Epidermal melanocyte (primary cell): ENCODE data around the gene SHOC1.
"Not testable (repeated sequence)": the region's sequence is repeated elsewhere in the genome, so short reads cannot be mapped to it uniquely, and the experiment has no call there.

Experiments used
- DNase-seq: peaks from one replicate; pipeline ENCODE4 v3.0.0; 2011; ENCODE audit warnings: low spot score; ENCODE audit not compliant: insufficient read length

Gene SHOC1

DNA sequence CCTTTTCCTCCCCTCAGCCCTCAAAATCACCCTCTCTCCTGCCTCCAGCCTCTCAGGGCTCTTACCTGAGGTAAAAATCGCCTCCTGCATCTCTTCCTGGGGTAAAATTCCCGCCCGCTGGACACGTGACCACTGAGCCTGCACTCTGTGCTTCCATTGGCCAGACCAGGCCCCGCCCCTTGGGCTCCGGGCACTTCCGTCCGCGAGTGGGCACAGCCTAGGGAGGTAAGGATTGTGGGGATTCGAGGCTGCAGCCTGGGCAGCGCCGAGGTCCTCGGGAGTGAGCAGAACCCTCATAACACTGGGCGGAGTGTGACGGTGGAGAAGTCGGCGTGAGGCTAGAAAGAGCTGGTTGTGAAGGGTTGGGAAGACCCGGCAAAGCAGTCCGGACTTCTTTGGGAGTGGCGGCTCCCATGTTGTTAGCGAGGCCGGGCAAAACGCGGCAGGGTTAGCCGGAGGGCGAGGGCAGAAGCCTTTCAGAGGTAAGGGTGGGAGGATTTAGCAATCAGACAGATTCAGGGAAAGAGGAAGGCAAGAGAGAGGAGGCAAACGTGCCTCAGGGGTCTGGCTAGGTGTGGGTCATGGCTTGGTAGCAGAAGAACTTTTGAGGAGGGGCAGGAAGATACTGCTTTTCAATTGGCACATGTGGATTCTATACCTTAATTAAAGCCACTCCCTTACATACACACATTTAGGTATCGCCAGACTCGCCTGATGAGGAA, at the start of gene SHOC1:
TSS of gene SHOC1 (minus strand) at position 103 of the 722 bp plus-strand sequence. CDS start 3,519 bp downstream, outside the sequence.
- no peak for DNase-seq

DNA sequence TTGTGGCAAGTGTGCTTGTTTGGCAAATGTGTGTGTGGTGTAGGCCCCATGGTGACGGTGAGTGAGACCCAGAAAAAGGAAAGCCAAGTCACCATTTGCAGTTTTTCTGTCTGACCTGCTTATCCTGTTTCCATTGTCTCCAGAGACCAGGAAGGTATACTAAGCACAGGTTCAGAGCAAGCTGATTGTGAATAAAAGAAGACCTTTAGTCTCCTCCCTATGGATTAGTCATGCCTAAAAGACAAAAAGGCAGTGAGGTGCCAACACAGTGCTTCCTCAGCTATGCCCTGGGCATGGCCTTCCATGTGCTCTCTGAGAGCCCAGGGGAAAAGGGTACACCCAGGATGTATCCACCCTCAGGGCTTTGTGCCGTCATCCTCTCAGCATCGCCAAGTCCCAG, 49.2 kb upstream of the SHOC1 start:
- no peak for DNase-seq

DNA sequence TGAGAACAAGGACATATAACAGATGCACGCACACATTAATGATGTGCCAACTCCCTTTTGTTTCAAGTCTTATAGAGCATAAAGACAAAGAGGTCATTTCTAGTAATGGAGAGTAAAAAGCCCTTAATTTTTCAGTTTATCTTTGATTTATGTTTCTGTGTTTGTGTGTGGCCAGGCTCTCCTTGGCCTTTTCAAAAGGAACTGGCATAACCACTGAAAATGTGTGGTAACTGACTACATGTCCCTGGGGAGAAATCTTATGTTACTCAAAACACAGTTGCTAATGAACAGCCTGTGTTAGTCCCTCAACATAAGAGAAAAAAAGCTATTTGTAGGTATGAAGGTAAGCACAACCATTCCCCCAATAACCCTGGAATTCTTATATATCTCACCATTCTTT, 47.6 kb upstream of the SHOC1 start:
- DNase-seq: no peak

DNA sequence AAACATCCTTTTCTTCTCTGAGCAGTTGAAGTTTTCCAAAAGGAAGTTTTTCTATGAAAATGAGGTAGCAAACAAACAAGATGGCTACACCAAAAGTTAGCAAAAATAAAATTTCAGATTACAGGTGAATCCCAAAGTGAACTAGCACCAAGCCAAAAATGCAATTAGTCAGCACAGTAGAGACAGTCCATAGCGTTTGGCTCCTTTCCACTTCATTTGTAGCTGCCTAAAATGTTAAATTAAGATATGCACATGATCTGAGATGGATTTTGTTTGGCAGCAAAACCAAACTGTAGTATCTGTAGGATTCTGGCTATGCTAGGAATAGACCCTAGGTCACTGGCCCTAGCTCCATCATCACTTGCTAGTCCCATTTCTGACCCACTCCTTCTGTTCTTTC, 45.7 kb upstream of the SHOC1 start:
- no peak for DNase-seq

DNA sequence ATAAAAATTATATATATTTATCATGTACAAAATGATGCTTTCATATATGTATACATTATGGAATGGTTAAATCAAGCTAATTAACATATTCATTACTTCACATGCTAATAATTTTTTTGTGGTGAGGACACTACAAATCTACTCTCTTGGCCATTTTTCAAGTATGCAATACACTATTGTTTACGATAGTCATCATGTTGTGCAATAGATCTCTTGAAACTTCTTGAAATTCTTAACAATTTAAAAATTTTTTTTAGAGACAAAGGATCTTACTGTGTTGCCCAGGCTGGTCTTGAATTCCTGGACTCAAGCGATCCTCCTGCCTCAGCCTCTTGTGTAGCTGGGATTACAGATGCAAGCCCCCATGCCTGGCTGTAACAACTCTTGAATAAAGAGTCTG, 45.2 kb upstream of the SHOC1 start:
- DNase-seq: no peak

DNA sequence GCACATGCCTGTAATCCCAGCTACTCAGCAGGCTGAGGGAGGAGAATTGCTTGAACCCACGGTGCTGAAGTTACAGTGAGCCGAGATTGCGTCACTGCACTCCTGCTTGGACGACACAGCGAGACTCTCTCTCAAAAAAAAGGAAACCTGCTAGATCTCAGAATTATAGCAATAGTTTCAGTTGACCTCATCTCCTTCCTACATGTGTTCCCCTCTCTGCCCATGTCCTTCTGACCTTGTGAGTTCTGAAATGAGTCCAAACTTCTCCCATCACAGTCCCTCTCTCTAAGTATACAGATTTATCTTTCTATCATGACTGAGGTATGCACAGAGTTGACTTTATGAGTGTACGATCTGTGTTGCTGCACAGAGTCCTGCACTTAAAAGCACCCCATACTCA, 44.6 kb upstream of the SHOC1 start:
- no peak for DNase-seq

DNA sequence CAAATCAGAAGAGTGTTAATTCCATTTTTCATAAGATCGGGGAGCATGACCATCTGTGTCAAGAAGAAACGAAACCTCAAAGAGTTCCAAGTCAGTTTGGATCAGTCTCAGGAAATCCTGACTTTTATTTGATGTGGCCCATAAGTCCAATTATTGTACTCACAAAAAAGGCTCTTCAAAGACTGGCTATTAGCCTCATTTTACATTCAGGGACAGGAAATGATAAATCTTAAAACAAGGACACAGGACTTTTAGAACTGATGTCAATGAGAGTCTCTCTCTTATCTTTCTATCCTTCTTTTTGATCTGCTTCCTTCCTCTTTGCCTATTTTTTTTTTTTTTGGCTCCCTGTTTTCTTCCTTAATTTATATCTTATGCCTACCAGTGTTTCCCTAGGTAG, 43.7 kb upstream of the SHOC1 start:
- no peak for DNase-seq

DNA sequence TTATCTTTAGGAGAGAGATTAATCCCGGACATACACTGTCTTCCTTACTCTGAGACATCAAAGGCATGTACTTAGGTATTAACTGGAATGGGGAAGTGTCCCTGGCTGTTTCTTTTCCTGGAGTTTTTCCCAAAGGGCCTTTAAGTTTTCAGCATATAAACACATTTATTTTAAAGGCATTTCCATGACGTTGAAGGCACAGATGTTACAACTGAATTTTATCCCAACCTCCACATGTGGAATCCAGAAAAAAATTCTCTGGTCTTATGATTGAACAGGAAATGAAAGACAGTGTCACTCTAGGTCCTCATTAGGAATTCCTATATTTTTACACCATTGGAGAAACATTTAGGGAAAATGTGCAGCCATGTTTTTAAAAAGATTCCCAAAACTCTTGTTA, 41.6 kb upstream of the SHOC1 start:
- no peak for DNase-seq

DNA sequence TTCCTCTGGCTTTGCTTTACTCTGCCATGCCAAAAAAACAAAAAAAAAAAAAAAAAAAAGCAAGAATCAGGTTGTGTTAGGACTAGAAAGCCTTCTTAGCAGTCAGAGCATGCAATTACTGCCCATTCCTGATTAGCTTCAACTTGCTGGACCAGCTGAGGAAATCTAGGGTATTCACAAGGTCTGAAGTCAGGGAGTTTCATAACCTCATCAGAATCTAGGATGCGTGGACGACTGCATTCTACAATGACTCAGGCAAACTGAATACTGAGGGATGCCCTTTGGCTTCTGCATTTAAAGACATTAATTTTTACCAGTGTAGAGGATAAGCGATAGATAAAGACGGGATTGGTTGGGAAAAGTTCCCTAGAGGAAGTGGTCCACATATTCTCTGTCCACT, 39.2 kb upstream of the SHOC1 start:
- DNase-seq: no peak

DNA sequence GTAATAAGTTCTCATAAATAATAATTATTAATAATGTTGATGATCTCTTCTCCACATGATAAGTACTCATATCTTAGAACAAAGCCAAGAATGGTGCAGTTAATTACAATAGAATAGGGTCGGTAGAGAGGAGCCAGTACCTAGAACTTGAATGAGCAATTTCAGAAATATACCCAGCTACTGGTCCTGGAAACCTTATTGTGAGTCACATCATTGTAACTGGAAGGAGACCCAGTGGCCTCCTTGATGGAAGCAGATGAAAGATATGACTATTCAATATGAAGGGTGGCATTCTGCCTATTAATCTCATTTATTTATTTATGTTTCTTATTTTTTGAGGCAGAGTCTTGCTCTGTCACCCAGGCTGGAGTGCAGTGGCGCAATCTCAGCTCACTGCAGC, 37.7 kb upstream of the SHOC1 start:
- no peak for DNase-seq

DNA sequence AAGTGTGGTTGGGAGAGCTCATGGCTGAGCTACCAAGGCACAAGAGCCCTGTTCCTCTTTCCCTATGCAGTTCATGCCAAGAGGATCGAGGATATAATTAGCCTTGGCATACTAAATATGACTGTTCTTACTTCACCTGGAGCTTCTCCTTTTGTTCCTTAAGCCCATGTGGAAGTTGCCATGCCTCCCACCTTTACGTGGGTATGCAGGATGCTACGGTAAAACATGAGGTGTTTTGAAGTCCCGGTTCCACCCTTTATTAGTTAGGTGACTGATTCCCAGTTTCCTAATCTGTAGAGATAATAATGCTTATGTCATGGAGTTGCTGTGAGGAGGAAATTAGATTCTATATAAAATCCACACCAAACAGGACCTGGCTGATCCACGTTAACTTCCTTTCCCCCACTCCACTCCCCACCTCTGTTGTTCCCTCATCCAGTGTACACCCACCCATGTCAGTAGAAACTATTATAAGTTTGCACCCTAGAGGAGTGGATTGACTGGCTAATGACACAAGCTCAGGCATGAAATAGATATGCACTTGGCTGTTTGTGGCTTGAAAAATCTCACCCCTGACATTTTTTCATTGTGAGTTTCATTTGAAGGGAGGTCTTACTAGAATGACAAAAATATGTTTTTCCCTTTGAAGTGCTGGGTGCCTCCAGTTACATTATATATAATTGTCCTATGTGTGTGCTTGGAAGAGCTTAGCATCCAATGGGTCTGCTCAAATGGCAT, 36.8 kb upstream of the SHOC1 start:
- no peak for DNase-seq

DNA sequence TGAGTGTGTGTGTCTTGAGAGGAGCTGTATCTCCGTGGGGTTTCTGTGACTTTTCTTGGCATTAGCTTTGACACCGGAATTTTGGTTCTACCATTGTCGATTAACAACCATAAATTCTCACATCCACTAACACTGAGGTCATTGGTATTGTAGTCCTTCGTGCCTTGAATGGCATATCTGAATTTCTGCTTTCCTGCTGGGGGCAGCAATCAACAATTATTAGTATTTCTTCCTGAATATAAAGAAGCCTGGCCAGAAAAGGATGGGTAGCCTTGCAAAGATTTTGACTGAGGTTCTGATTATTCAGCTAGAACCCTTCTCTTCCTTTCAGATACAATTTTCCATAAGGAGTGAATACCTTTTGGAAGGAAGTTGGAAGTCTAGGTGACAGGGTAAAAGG, 33.5 kb upstream of the SHOC1 start:
- DNase-seq: no peak

DNA sequence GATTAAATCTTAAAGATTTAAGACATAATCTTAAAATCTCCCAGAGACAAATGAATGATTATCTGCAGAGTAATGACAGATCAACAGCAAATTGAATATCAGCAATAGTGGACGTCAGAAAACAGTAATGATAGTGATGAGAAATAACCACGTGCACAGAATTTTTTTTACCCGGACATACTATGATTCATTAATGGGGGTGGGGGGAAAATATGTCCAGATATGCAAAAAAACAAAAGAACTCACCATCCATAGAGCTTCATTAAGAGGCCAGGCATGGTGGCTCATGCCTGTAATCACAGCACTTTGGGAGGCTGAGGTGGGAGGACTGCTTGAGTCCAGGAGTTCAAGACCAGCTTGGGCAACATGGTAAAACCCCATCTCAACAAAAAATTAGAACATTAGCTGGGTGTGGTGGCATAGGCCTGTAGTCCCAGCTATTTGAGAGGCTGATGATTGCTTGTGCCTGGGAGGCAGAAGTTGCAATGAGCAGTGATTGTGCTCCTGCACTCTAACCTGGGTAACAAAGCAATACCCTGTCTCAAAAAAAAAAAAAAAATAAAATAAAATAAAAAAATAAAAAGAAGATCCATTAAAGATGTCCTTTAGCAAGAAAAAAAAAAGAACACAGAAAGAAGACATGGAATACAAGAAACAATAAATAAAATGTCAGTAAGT, 30.9 kb upstream of the SHOC1 start:
- no peak for DNase-seq

DNA sequence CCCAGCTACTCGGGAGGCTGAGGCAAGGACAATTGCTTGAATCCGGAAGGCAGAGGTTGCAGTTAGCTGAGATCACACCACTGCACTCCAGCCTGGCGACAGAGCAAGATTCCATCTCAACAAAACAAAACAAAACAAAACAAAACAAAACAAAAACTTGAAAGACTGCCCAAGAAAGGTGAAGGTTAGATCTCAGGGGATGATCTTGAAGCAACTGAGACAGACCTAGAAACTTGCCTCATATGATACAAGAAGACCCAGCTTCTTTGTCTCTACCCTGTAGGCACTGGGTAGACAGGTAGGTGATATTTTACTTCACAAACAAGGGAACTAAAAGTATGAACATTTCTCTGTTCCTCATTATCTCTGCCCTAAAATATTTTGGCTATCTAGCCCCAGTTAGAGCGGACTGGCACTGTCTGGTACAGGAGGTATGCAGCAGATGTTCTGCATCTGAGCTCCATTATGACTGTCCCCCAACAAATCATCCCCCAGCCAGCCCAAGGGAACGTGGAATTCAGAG, 26.3 kb upstream of the SHOC1 start:
- no peak for DNase-seq

DNA sequence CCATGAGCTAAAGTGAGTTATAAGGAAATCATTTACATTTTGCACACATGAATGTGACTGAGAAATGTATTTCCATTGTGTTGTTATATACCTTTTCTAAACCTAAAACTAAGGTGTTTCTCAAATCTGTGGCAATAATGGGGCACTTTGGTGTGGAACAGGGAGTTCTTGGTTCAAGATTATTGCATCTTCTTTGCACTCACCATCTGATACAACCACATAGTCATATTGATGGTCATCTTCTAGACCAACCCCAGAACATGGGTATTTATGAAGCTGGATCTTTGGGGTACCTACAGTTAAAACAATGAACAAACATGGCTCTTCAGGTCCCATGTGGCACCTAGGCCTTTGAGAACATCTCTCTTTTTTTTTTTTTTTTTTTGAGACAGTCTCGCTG, 24.6 kb upstream of the SHOC1 start:
- no peak for DNase-seq

DNA sequence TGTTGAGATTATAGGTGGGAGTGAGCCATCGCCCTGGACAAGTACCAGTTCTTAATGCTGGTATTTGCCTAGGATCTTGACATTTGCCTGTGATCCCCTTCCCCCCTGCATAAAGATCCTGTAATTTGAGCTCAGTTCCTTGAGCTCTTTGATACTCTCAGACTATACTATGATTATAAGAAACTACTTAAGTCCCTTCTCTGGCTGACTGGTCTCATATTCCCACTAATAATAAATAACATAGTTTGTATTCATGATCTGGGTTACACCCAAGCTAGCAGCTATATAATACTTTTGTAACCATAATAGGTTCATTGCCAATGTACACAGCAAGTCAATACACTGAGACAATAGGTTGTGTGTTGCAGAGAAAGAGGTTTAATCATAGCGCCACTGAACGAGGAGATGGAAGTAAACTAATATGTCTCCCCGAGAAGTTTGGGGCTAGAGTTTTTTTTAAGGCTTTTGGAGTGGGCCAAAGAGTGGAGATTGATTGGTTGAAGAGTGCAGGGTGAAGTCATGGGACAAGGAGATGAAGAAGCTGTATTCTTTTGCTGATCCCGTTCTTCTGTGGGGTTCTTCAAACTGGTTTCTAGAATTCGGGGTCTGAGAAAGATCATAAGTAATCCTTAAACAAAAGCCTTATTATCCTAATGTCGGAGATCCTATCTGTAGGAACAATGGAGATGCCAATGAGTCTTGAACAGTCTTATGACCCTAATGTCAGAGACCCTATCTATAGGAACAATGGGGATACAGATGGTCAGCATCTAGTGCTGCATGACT, 20.7 kb upstream of the SHOC1 start:
- DNase-seq: no peak

DNA sequence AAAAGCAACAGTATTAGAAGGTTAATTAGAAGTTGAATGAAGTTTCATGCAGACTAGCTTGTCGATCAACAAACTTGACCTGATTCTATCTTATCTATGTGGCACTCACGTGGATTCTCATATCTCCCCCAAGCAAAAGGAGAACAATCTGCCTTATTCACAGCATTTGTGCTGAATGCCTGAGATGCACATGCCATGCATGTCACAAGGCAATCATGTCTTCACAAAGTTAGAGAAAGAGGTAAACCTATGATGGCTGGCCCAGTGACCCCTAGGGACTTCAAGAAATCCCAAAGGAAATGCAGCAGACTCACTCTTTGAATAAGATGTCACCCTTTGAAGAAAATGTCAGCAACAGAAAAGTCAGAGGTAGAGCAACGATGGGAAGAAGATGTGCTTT, 17.6 kb upstream of the SHOC1 start:
- DNase-seq: no peak

DNA sequence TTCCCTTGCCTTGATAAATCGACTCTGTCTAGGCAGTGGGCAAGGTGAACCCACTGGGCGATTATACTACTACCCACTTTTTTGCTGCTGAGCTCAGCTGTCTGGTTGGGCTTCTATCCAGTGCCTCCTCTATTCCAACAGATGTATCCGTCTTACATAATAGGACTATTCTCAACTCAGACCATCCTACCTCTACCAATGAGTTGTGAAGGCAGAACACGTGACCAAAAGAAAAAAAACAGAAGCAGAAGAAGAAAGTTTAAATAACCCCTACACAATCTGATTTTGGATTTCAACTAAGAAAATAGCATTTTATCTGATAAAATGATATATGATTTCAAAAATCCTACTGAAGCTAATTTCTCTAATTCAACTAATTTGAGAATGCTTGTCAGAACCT, 16.2 kb upstream of the SHOC1 start:
- DNase-seq: no peak

DNA sequence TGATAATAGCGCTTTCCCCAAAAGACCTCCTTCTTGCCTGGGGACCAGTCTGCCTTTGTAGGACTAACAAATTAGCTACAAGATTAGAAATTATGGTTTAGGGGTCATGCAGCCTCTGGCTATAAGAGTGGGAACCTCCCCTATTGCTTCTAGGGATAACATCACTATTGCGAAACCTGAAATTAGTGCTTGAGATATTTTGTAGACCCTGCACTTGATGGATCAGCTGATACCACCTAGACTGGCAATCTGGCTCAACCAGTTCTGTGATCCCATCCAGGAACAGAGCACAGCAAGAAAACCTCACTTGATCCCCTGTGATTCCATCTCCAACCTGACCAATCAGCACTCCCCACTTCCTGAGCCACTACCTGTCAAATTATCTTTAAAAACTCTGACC, 15.7 kb upstream of the SHOC1 start:
- DNase-seq: not testable (repeated sequence)

DNA sequence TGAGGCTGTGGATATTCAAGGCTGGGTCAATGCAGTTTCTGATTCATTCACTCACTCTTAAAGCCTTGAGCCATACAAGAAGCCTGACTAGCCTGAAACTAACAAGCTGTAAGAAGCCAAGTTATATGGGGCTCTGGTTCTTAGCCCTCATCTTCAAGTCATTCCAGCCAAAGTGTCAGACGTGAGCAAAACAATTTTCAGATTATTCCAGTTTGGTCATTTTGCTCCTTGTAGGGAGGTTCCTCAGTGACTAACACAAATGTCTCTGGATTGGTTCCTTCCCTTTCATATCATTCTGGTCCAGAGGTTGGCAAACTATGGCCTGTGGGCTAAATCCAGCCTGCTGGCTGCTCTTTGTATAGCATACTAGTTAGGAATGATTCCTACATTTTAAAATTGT, 12.5 kb upstream of the SHOC1 start:
- no peak for DNase-seq

DNA sequence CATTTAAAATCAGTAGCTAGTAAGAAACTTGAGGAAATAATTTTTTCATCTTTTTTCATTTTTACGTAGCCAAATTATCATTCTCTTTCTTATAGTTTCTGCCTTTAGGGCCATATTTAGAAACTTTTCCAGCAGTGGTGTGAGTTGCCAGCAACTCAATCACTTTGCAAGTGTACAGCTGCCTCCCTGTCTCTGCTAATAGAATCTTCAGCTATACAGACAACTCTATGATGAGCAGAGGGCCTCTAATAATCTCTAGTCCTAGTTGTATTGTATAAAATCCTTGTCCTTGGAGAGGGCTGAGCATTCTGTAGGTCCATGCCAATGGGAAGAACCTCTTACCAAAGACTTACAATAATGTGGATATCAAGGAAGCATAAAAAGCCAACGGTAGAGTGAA, 11.5 kb upstream of the SHOC1 start:
- DNase-seq: no peak

DNA sequence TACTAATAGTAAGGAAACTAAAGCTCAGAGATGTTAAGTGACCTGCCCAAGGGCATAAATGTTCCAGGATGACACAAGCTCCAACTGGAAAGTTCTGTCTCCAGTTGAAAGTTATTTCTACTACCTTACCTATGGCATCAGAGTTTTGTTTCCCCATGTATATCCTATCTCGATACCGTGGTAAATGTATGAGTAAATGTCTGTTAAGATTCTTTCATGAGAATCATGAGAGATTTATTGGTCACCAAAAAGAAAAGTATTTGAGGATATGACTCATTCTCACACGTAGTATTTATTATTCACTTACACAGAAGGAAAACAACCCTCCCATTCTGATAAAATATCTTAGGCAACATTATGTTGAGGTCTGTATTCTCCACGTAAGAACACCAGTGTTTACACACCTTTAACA, 11.1 kb upstream of the SHOC1 start:
- no peak for DNase-seq
